Fibroblast of skin of left biceps (primary cell): ENCODE results near the gene ARSG.
"Not testable (repeated sequence)": the region's sequence is repeated elsewhere in the genome, so short reads cannot be mapped to it uniquely, and the experiment has no call there.

Source experiments
- DNase-seq, 2 experiments: peaks; one replicate each; pipeline ENCODE4 v3.0.0-alpha.2; 2013; ENCODE audit warnings: low read depth in 2 of 2

Gene ARSG

DNA sequence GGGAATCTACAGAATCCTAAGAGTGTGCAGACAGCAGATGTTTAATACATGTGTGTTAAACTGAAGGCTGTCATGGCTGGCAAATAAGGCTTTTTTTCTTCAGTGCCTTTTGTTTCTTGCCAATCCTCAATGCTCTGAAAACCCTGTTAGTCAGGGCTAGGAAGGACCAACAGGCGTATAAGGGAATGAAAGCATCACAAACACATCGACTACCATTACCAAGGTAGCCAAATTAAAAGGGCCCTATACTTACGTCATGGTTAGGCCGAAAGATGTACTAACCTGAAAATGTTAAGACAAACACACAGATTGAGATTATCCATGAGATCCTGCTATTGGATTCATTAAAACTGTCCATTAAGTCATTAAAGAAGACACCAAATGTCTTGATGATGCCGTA lies 13.5 kb upstream of the ARSG start:
- no peak for DNase-seq

DNA sequence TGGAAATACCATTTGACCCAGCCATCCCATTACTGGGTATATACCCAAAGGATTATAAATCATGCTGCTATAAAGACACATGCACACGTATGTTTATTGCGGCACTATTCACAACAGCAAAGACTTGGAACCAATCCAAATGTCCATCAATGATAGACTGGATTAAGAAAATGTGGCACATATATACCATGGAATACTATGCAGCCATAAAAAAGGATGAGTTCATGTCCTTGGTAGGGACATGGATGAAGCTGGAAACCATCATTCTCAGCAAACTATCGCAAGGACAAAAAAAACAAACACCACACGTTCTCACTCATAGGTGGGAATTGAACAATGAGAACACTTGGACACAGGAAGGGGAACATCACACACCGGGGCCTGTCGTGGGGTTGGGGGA lies 9.3 kb upstream of the ARSG start:
- not testable (repeated sequence) for DNase-seq

DNA sequence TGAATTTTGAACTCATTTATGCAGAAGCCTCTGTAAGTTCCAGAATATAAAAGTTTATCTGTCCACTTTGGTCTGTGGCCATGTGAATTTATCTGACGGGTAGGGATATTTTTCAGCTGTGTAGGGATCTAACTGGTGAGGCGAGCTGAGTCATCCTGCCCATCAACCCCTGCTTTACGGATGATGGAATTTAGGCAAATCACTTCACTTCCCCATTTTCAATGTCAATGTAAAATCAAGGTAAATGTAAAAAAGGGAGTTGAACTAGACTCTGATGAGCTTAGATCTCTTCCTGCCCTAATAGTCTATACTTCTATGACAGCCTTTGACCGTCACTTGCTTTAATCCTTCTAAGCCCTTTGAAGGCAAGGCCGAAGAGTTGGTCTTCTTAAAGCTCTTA lies 2.9 kb upstream of the ARSG start:
- DNase-seq: no peak

GRCh38 chr17:68288804-68289203 lies 2.5 kb upstream of the ARSG start:
- no peak for DNase-seq

- DNase-seq: no peak
These were observed 1.8 kb upstream of the ARSG start for GRCh38 chr17:68289473-68289872.

DNA sequence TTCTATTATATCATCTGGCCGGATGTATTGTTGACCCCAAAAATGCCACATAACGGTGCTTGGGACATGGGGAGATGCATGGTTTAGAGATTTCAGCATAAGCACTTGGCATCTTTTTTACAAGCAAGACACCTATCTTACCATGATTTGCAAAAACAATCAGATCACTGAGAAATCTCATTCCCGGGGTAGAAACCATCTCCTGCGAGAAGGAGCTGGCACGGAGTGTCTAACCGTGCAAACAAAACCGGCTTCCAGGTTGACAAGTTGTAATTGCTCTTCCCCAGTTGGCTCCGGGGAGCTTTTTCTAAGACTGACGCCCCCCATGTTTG lies 1.4 kb upstream of the ARSG start:
- no peak for DNase-seq

DNA sequence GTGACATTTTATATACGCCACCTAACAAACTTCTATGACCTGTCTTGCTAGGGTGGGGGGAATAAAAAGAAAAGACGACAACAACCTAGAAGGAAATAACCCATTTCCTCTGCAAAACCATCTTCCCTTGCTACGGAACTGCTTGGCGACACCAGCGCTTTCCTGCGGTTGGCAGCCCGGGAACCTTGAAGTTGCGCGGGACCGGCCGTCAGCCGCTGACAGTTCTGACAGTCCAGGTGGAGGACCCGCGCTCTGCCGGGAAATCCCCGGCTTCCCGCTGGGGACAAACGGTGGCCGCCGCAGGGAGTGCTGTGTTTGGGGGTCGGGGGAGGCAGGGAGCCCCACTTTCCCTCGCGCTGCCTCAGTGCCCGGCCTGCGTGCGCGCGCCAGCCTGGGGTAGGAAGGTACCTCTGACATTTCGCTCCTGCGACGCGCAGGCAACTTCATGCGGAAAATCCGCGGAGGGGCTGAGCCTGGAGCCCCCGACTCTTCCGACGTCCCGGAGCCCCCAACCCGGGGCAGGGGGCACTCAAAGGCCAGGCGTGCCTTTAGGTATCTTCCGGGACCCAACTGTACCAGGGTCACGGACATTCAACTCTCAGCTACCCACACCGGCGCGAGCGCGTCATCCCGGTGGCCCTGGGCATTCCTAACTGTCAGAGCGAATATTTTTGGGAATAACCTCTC lies 884 bp upstream of the ARSG start:
- no peak for DNase-seq

DNA sequence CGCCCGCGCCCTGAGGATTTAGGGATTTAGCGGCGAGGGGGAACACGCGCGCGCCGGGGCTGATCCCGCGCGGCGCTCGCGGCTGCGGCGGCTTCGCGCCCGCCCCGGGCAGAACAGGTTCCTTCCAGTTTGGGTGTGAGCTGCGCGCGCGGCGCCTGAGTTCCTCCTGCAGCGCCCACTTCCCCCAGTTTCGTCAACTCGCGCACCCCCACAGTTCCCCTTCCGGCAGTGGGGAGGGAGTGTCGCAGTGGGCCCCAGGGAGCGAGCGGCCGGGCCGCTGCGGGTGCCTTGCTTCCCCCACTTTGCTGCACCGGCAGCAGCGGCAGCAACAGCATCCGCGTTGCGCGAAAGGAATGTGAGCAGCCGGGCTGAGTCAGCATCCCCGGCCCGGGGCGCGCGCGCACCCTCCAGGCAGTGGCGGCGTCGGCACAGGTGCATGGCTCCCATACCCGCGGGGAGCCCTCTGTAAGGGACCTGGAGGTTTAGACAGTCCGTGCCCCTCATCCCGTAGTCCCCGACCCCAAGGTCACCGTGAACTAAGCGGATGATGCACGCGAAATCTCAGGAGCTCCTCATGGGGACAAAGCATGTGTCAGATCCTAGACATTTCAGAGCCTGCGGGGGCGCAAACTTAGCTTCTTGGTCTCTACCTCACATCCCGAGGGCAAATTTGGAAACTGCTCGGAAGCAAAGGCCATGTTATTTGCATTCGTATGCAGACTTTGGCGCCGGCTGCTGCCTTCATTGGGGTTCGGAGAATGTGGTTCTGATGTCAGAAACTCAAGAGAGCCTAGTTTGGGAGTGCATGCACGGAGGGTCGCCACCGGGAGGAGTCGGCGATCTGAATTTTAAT lies 767 bp downstream of the ARSG start:
- peak in 1 of 2 experiments; percentile 8 for DNase-seq

GRCh38 chr17:68292689-68293040 lies 1.4 kb downstream of the ARSG start:
- DNase-seq: no peak

DNA sequence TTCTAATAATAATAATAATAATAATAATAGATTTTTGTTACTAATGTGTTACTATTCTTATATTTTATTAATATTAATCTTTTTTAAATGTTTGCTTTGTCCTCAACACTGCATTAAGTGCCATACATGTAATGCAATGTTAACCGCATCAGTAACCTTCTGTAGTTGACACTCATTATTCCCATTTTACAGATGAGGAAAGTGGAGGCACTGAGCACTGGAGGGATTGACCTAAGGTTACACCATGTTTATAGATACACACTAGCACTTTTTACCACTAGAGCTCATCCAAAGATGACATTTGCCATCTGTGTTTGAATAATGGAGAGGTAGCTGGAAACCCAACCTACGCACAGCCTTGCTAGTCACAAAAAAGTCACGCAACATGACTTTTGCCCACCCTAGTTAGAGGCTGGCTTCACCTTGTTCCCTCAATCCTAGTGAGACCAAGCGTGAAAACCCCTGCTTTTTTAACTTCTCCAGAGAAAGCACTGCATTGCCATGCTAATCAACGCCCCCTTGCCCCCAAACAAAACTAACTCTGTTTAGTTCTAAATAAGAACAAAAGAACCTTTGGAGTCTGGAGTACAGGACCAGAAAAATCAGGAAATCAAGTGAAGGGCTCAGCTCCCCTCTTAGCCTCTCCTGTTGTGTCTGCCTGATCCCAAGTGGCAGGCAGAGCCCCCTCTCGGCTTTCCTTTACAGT lies 2.3 kb downstream of the ARSG start:
- no peak for DNase-seq

DNA sequence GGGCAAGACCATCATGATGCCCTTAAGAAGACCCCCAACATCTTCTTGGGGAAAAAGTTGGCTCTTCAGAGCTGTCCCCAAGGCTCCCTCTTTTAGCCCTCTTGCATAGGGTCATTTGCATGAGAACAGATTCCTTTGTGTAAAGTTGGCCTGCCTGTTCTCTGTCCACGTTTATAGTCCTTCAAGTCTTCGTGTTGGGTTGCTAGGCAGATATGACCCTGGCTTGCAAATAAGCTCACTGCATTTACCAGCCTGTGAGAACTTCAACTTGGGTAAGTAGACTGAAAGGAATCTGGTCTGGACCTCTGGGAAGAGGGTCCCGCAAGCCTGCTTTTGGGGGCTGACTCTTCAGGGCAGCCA lies 2.9 kb downstream of the ARSG start:
- DNase-seq: no peak

- DNase-seq: no peak
These were observed 3.3 kb downstream of the ARSG start for GRCh38 chr17:68294617-68295016.

DNA sequence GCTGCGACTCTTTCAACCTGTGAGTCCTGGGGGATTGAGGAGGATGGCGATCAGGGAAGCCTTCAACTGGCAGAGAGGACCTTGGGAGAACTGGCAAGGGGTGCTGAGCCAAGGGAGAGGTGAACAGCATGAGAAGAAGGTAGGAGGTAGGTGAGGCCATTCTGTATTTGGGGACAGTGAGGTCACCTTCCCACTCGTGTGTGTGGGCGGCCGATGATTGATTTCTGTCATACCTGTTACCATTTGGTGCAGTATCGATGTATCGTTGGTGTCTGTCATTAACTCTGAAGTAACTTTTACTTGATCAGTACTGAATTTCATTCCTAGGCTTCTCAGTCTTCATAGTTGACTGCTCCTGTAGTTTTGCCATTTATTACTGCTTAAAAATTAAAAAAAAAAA lies 3.8 kb downstream of the ARSG start:
- DNase-seq: no peak

GRCh38 chr17:68296217-68297191 lies 5.2 kb downstream of the ARSG start:
- DNase-seq: no peak

- no peak for DNase-seq
These were observed 5.9 kb downstream of the ARSG start for GRCh38 chr17:68297195-68297594.

GRCh38 chr17:68298601-68299000 lies 7.3 kb downstream of the ARSG start:
- DNase-seq: no peak

GRCh38 chr17:68299817-68300216 lies 8.5 kb downstream of the ARSG start:
- DNase-seq: no peak

DNA sequence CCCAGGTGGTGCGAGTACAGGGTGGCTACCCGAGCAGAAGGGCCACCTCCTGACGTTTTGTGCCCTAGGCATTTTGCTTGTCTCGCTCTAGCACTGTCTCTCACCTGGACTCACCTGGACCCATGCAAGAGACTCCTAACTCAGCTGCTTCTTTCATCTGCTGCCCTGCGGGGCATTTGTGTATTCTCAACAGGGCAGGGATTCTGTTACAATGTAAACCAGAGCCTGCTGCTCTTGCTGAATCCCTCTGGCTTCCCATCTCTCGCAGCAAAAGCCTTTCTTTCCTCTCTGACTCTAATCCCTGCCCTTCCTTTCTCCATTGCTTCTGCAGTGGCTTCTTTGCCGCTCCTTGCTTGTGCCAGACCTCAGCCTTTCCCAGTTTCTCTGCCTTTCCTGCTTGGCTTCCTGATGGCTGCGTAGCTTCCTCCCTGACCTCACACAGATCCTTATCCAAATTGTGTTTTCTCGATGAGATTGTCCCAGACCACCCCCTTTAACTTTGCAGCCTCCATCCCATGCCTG lies 10.2 kb downstream of the ARSG start:
- no peak for DNase-seq

DNA sequence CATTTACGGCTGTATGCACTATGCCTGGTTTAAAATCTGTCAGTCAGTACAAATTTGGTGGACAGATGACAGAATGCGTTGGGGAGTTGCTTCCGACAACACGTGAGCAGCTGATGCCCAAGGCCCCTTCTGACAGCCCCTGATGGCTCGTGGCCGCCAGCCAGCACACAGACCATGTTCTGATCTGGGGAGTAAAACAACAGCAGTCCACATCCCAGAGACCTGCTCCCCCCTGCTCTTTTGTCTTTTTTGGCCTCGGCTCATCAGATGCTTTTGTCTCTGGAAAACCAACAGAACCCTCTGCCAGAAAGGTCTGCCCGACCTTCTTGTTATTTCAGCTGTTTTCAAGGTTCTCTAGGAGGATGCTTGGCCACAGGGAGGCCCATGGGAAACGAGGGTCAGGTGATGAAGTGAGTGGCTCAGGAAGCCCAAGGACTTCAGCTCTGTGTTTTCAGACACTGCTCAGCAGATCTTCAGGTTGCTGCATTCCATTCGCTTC lies 10.8 kb downstream of the ARSG start:
- no peak for DNase-seq

GRCh38 chr17:68302666-68303065 lies 11.4 kb downstream of the ARSG start:
- DNase-seq: no peak

- DNase-seq: no peak
These were observed 13.4 kb downstream of the ARSG start for GRCh38 chr17:68304706-68305105.
